ENCODE data around the gene RAB3A.

DNA sequence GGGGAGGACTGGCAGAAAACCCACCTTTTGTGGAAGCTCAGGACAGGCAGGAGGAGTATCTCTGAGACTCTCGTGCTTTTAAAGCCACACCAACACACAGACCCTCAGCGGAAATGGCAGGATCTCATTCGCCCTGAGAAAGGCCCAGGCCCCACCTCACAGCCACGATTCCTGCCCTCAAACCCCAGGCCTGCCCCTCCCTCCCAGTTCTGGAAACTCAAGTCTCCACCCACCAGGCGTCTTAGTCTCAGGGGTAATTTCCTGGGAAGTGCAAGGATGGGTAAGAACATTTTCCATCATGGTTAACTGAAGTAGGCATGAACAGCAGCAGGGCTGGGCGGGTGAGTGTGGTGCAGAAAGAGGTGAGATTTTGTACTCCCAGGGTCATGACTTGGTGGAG is 30.4 kb upstream of the RAB3A start:
- TF ChIP-seq, protein P1, sequence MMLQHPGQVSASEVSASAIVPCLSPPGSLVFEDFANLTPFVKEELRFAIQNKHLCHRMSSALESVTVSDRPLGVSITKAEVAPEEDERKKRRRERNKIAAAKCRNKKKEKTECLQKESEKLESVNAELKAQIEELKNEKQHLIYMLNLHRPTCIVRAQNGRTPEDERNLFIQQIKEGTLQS (IDR thresholded peaks at IDR 0.05) = no peak
- TF ChIP-seq, protein P2, sequence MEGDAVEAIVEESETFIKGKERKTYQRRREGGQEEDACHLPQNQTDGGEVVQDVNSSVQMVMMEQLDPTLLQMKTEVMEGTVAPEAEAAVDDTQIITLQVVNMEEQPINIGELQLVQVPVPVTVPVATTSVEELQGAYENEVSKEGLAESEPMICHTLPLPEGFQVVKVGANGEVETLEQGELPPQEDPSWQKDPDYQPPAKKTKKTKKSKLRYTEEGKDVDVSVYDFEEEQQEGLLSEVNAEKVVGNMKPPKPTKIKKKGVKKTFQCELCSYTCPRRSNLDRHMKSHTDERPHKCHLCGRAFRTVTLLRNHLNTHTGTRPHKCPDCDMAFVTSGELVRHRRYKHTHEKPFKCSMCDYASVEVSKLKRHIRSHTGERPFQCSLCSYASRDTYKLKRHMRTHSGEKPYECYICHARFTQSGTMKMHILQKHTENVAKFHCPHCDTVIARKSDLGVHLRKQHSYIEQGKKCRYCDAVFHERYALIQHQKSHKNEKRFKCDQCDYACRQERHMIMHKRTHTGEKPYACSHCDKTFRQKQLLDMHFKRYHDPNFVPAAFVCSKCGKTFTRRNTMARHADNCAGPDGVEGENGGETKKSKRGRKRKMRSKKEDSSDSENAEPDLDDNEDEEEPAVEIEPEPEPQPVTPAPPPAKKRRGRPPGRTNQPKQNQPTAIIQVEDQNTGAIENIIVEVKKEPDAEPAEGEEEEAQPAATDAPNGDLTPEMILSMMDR (IDR thresholded peaks at IDR 0.05 in 2 of 3, conservative IDR thresholded peaks at IDR 0.05 in 1 of 3; ENCODE audit: borderline replicate concordance in 1 of 3, insufficient read depth in 1 of 3, low read depth in 2 of 3, low read length in 2 of 3) = no peak
- TF ChIP-seq, protein P3, sequence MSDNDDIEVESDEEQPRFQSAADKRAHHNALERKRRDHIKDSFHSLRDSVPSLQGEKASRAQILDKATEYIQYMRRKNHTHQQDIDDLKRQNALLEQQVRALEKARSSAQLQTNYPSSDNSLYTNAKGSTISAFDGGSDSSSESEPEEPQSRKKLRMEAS (IDR thresholded peaks at IDR 0.05) = no peak
- TF ChIP-seq YY1 (IDR thresholded peaks at IDR 0.05; ENCODE audit: extremely low read depth, insufficient replicate concordance, low read depth, low read length) (no peak), EZH2phosphoT487 (IDR thresholded peaks at IDR 0.05; ENCODE audit: borderline replicate concordance) (no peak), CBX3 (IDR thresholded peaks at IDR 0.05; ENCODE audit: low read depth) (no peak), EZH2 (IDR thresholded peaks at IDR 0.05) (no peak), EGR1 (IDR thresholded peaks at IDR 0.05; ENCODE audit: low read depth) (no peak), JUND (IDR thresholded peaks at IDR 0.05) (no peak)
- TF ChIP-seq, protein P4, sequence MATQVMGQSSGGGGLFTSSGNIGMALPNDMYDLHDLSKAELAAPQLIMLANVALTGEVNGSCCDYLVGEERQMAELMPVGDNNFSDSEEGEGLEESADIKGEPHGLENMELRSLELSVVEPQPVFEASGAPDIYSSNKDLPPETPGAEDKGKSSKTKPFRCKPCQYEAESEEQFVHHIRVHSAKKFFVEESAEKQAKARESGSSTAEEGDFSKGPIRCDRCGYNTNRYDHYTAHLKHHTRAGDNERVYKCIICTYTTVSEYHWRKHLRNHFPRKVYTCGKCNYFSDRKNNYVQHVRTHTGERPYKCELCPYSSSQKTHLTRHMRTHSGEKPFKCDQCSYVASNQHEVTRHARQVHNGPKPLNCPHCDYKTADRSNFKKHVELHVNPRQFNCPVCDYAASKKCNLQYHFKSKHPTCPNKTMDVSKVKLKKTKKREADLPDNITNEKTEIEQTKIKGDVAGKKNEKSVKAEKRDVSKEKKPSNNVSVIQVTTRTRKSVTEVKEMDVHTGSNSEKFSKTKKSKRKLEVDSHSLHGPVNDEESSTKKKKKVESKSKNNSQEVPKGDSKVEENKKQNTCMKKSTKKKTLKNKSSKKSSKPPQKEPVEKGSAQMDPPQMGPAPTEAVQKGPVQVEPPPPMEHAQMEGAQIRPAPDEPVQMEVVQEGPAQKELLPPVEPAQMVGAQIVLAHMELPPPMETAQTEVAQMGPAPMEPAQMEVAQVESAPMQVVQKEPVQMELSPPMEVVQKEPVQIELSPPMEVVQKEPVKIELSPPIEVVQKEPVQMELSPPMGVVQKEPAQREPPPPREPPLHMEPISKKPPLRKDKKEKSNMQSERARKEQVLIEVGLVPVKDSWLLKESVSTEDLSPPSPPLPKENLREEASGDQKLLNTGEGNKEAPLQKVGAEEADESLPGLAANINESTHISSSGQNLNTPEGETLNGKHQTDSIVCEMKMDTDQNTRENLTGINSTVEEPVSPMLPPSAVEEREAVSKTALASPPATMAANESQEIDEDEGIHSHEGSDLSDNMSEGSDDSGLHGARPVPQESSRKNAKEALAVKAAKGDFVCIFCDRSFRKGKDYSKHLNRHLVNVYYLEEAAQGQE (IDR thresholded peaks at IDR 0.05; ENCODE audit: low read depth) = no peak
